NB4 (cell line): Measurements from ENCODE around the gene MAPKAPK3.

Source experiments
- DNase-seq: peaks from one replicate; pipeline ENCODE4 v3.0.0; 2010; ENCODE audit warnings: low read depth
- H3K4me3 ChIP-seq: one replicate; pipeline ENCODE4 v1.5.1; 2011; ENCODE audit warnings: mild to moderate bottlenecking, low read depth, low read length, moderate library complexity
- MYC ChIP-seq: IDR thresholded peaks from 2 replicates; pipeline ENCODE4 v1.6.1; 2011; ENCODE audit warnings: low read depth, low read length
- POLR2A ChIP-seq: IDR thresholded peaks from 2 replicates; pipeline ENCODE4 v1.6.1; 2011; ENCODE audit warnings: mild to moderate bottlenecking; ENCODE audit not compliant: insufficient read length; ENCODE audit errors: extremely low read depth
- TF ChIP-seq, protein P1 (sequence below): IDR thresholded peaks from one replicate; pipeline ENCODE4 v1.5.1; 2012; ENCODE audit warnings: low read depth, low read length
- TF ChIP-seq, protein P2 (sequence below): IDR thresholded peaks from 2 replicates; pipeline ENCODE4 v1.6.1; 2011; ENCODE audit warnings: low read depth, low read length

The MAPKAPK3 gene

DNA sequence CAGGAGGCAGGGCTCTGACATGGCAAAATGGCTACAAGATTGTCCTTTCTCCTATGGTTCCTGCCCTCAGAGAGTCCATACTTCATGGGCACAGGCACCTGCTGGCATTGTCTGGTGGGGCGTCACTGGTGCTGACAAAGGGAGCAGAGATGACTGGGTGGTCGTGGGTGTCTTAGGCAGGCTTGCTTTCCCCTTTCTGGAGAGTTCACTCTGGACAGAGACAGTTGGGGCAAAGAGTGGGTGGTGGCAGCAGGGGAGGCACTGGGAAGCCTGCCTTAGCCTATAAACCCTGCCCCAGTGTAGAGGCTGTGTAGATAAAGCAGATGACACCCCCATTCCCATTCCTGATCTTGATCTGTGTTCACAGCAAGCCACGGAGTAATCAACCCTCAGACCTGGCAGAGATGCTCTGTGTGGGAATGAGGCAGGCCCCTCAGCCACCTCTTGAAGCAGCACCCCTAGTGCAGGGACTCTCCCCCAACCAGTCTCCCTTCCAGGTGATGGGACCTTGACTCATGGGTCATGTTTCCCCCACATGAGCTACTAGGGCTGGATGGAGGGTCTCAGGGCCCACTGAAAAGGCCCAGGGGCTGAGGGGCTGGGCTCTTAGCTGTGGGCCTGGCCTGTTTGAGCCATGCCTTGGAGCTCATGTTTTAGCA, 37.1 kb downstream of the MAPKAPK3 start:
- TF ChIP-seq MYC, result no peak
- TF ChIP-seq, protein P1, sequence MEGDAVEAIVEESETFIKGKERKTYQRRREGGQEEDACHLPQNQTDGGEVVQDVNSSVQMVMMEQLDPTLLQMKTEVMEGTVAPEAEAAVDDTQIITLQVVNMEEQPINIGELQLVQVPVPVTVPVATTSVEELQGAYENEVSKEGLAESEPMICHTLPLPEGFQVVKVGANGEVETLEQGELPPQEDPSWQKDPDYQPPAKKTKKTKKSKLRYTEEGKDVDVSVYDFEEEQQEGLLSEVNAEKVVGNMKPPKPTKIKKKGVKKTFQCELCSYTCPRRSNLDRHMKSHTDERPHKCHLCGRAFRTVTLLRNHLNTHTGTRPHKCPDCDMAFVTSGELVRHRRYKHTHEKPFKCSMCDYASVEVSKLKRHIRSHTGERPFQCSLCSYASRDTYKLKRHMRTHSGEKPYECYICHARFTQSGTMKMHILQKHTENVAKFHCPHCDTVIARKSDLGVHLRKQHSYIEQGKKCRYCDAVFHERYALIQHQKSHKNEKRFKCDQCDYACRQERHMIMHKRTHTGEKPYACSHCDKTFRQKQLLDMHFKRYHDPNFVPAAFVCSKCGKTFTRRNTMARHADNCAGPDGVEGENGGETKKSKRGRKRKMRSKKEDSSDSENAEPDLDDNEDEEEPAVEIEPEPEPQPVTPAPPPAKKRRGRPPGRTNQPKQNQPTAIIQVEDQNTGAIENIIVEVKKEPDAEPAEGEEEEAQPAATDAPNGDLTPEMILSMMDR, result no peak
- TF ChIP-seq, protein P2, sequence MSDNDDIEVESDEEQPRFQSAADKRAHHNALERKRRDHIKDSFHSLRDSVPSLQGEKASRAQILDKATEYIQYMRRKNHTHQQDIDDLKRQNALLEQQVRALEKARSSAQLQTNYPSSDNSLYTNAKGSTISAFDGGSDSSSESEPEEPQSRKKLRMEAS, result no peak
- no peak for TF ChIP-seq POLR2A
- no peak for DNase-seq
- H3K4me3 ChIP-seq, result no peak overlapping the region

DNA sequence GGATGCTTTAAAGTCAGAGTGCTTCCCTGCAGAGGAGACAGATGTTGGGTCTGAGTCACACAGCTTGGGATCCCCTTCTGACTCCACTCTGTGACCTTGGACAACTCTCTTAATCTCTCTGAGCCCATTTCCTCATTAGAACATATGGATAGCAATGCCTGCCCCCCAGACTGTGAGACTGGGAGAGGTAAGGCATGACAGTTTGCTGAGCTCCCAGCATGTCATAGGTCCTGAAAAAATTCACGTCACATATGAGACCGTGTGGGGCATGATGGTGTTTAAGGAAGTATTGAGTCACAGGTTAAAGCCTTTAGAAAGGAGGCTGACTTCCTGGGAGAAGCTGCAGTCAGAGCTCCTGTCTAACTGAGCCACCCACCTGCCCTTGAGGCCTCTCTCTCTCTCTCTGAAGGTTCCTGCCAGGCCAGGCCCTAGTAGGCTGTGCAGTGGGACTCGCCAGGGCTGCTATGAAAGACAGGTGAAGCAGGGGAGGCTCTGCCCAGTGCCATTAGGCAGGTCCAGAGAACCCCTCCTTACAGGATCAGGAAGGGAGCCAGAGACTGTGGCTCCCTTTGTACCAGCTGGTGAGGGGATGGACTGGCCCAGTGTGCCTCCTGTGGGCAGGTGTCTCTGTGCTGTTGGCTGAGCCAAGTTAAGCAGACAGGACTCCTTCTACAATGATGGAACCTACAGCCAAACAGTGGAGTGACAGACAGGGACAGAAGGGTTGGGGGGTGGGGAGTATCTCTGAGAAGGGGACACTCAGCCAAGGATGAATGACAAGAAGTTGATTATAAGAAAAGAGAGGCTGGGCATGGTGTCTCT, 38.3 kb downstream of the MAPKAPK3 start:
- no peak for TF ChIP-seq MYC
- no peak for TF ChIP-seq POLR2A
- TF ChIP-seq, protein P2, result no peak
- TF ChIP-seq, protein P1, result no peak
- DNase-seq, result peak; percentile 48
- H3K4me3 ChIP-seq, result no peak overlapping the region

DNA sequence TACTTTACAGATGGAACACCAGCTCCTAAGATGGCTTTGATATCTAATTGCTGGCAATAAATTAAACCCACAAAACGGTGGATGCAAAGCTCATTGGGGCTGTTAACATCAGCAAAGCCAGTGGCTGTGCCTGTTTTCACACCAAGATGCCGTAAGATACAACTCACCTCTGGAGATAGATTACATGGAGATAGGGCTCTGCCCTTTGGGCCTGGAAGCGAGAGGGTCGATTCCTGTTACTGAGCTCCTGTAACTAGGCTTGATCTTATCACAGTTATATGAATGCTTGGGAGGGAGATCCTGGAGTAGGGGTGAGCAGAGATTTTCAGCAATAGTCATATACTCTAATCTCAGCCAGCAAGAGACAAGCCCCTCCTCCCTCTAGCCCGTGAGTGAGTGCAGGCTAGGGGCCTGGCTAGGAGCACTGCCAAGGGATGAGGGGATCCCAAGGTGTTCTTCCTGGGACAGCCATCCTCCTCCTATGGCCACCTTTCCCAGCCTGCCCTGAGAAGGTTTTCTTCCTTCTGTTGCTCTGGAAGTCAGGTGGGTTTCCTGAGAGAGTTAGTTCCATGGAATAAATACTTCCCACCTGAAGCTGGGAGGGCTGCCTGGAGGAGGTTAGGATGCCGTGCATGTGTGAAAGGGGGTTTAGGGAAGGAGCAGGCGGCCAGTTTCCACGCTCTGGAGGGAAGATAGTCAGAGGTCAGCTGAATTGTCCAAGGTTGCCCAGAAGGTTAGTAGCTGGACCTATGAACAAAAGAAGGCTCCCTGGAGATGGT, 39.7 kb downstream of the MAPKAPK3 start:
- H3K4me3 ChIP-seq, result no peak overlapping the region
- TF ChIP-seq MYC (no peak), POLR2A (no peak)
- TF ChIP-seq, protein P2, result no peak
- TF ChIP-seq, protein P1, result no peak
- DNase-seq, result no peak

DNA sequence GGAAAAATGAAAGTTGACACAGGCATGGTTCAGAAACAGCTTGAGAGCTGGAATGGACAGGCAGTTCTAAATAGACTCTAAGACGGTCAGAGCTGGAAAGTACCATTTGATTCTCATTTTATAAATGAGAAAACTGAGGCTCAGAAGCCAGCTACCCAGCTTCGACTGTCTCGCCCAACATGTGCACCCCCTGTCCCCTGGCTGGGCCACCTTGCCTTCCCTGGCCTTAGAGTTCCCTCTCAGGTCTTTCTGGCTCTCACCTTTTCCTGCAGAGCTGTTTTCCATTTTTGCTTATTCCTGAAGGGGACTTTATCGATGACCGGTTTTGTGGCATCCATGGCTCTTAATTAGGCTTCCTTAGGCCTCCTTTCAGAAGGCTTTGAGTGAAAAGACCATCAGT, 40.5 kb downstream of the MAPKAPK3 start:
- TF ChIP-seq, protein P2, result no peak
- TF ChIP-seq, protein P1, result no peak
- TF ChIP-seq MYC, result no peak
- no peak for TF ChIP-seq POLR2A
- no peak overlapping the region for H3K4me3 ChIP-seq
- no peak for DNase-seq

DNA sequence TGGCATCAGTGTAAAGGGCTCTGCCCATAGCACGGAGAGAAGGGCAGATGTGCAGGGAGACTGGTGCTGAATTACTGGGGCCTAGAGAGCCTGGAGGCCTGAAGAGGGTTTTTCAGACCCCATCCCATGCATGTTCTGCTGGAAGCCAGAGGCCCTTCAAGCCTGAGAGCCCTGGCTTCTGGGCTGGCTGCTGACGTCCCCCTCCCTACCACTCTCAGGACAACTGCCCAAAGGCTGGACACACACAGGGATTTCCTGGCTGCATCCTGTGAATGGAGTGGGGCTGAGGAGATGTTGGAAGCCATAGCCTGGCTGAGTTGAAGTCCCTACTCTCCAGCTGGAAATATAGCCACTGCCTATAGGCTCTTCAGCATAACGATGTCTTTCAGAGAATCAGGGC, 40.9 kb downstream of the MAPKAPK3 start:
- no peak overlapping the region for H3K4me3 ChIP-seq
- DNase-seq, result no peak
- TF ChIP-seq MYC, result no peak
- TF ChIP-seq, protein P2, result no peak
- TF ChIP-seq POLR2A, result no peak
- TF ChIP-seq, protein P1, result no peak
